ENCODE measurements around the gene EPHB1.

GRCh38 chr3:135141160-135141559 lies 346.1 kb downstream of the EPHB1 start:
- TF ChIP-seq, protein P1, sequence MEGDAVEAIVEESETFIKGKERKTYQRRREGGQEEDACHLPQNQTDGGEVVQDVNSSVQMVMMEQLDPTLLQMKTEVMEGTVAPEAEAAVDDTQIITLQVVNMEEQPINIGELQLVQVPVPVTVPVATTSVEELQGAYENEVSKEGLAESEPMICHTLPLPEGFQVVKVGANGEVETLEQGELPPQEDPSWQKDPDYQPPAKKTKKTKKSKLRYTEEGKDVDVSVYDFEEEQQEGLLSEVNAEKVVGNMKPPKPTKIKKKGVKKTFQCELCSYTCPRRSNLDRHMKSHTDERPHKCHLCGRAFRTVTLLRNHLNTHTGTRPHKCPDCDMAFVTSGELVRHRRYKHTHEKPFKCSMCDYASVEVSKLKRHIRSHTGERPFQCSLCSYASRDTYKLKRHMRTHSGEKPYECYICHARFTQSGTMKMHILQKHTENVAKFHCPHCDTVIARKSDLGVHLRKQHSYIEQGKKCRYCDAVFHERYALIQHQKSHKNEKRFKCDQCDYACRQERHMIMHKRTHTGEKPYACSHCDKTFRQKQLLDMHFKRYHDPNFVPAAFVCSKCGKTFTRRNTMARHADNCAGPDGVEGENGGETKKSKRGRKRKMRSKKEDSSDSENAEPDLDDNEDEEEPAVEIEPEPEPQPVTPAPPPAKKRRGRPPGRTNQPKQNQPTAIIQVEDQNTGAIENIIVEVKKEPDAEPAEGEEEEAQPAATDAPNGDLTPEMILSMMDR (IDR thresholded peaks at IDR 0.05 in 4 of 5, conservative IDR thresholded peaks at IDR 0.05 in 1 of 5): no peak
- TF ChIP-seq POLR2A (IDR thresholded peaks at IDR 0.05): no peak
